Right atrium auricular region (tissue), 2 donors: ENCODE results near the gene FAM241A. TPM values are rescaled to one million over a fixed set of nuclear protein-coding genes. Genes with fewer than 3 reads are reported as not detected.

Source experiments
- DNase-seq: peaks from one replicate; pipeline ENCODE4 v3.0.0-alpha.2; 2019; ENCODE audit warnings: low spot score
- H3K27ac ChIP-seq, 2 donors: fragments of 200-600 bp; sonication (generic); 1 replicate in 1 of 2; 2 replicates in 1 of 2; pipeline ENCODE4 v1.5.1; 2016 to 2019
- H3K27me3 ChIP-seq, 2 donors: fragments of 200-600 bp; sonication (generic); one replicate each; pipeline versions ENCODE4 v1.5.1 to v1.6.0; 2017 to 2019
- H3K36me3 ChIP-seq: fragments of 200-600 bp; sonication (generic); one replicate; pipeline ENCODE4 v1.5.1; 2016
- H3K4me1 ChIP-seq, 2 donors: fragments of 200-600 bp; sonication (generic); one replicate each; pipeline versions ENCODE4 v1.5.1 to v1.6.0; 2017 to 2019
- H3K4me3 ChIP-seq, 2 donors: fragments of 200-600 bp; sonication (generic); 1 replicate in 1 of 2; 2 replicates in 1 of 2; pipeline ENCODE4 v1.5.1; 2017 to 2019; ENCODE audit warnings: mild to moderate bottlenecking in 1 of 2, moderate library complexity in 1 of 2
- H3K9me3 ChIP-seq, 2 donors: fragments of 200-600 bp; sonication (generic); one replicate each; pipeline ENCODE4 v1.5.1; 2019
- total RNA-seq, 2 donors: library from RNA; depleted of rRNA; stranded (reverse); fragments of >200 nt; gene quantifications; one replicate each; pipeline ENCODE4 v1.1.0, GENCODE V29; 2016
- TF ChIP-seq, protein P1 (sequence below), 2 donors: fragments of 200-600 bp; sonication (generic); IDR thresholded peaks; one replicate each; pipeline ENCODE4 v1.5.1; 2019; ENCODE audit warnings: antibody characterized with exemption in 2 of 2

The FAM241A gene
- total RNA-seq, 2 donors from 2014 or later = 6.0 to 6.7 TPM

DNA sequence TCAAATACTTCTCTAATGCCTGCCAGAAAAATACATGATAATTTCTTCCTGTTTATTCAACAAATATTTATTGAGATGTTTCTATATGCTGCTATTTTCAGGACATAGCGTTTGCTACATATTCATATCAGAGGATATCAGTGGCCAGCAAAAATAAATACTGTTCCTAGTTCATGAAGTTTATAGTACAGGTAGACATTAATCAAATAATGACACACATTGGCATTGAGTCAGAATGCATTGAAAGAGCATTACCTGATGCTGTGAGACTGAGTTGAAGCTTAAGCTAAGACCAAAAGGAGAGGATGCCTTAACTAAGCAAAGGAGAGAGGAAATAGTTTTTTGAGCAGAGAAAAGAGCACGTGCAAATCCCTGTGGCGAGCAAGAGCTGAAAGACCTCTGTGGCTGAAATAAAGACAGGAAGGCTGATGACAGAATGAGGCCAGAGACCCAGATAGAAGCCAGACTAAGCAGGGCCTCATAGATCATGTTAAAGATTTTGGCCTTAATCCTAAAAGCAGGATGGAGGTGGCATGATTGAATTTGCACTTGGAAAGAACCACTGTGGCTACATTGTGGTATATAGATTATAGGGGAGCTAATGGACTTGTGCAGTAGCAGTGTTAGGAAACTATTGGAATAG is 36.2 kb downstream of the FAM241A start:
- no peak for DNase-seq
- H3K4me1 ChIP-seq = no peaks in the 10 kb centered on the region
- no peak overlapping the region for H3K4me3 ChIP-seq
- H3K9me3 ChIP-seq = no peaks in the 10 kb centered on the region
- TF ChIP-seq, protein P1, sequence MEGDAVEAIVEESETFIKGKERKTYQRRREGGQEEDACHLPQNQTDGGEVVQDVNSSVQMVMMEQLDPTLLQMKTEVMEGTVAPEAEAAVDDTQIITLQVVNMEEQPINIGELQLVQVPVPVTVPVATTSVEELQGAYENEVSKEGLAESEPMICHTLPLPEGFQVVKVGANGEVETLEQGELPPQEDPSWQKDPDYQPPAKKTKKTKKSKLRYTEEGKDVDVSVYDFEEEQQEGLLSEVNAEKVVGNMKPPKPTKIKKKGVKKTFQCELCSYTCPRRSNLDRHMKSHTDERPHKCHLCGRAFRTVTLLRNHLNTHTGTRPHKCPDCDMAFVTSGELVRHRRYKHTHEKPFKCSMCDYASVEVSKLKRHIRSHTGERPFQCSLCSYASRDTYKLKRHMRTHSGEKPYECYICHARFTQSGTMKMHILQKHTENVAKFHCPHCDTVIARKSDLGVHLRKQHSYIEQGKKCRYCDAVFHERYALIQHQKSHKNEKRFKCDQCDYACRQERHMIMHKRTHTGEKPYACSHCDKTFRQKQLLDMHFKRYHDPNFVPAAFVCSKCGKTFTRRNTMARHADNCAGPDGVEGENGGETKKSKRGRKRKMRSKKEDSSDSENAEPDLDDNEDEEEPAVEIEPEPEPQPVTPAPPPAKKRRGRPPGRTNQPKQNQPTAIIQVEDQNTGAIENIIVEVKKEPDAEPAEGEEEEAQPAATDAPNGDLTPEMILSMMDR (IDR thresholded peaks at IDR 0.05) = no peak
- no peak overlapping the region for H3K27ac ChIP-seq
- peaks cover 7% of the 10 kb centered on the region for H3K36me3 ChIP-seq
- H3K27me3 ChIP-seq = no peaks in the 10 kb centered on the region

DNA sequence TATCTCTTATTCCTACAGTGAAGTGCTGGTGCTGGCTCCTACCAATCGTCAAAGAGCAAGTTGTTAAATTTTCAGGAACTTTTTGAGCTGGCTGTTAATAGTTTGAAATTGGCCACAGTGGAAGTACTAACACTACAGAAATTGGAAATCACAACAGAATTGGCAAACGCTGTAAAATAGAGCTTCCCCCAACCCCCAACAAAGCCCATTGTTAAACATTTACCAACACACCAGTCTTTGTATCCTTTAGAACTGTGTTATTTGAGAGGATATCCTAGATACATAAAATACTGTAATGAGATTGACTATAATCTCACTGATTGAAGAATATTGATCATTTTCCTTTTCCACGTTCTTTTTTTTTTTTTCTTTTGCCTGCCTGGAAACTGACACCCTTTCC is 37.4 kb downstream of the FAM241A start:
- H3K4me1 ChIP-seq = no peaks in the 10 kb centered on the region
- H3K4me3 ChIP-seq = no peak overlapping the region
- H3K9me3 ChIP-seq = no peaks in the 10 kb centered on the region
- H3K27me3 ChIP-seq = no peaks in the 10 kb centered on the region
- TF ChIP-seq, protein P1 (IDR thresholded peaks at IDR 0.05) = no peak
- no peak for DNase-seq
- no peak overlapping the region for H3K27ac ChIP-seq
- peaks cover 13% of the 10 kb centered on the region for H3K36me3 ChIP-seq

DNA sequence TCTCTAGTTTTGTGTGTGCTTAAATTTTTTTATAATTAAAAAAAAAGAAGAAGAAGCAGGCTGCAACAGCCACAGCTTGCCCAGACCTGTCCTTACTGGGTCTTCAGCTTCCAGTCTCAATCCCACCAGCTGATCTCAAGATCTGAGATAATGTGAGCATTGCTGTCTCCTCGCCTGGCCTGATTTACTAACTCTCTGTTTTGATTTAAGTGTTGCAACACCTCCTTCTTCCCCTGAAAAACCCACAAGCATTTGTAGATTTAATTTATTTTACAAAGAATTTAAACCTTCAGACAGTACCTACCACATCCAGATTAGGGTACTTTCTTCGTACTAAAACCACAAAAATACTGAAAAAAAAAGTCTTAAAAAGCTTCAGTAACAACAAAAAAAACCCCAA is 38.0 kb downstream of the FAM241A start:
- Histone ChIP-seq H3K4me3 (no peak overlapping the region), H3K9me3 (no peaks in the 10 kb centered on the region), H3K4me1 (no peaks in the 10 kb centered on the region), H3K36me3 (peaks cover 13% of the 10 kb centered on the region), H3K27me3 (no peaks in the 10 kb centered on the region), H3K27ac (no peak overlapping the region)
- TF ChIP-seq, protein P1 (IDR thresholded peaks at IDR 0.05) = no peak
- DNase-seq = no peak

DNA sequence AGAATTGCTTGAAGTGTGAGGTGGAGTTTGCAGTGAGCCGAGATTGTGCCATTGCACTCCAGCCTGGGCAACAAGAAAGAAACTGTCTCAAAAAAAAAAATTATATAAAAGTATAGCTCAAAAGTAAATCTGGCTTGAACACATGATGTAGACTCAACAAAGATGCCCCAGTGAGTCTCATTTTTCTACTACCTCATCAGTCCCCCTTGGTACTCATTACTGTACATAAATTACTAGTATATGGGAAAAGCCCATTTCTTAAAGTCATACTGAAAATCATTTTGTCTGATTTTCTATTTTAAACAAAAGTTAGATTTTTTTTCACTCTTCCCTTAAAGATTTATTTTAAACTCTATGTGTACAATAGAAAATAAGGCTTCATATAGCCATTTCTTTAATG is 39.2 kb downstream of the FAM241A start:
- no peaks in the 10 kb centered on the region for H3K9me3 ChIP-seq
- no peak for DNase-seq
- TF ChIP-seq, protein P1 (IDR thresholded peaks at IDR 0.05) = no peak
- H3K4me1 ChIP-seq = no peaks in the 10 kb centered on the region
- no peak overlapping the region for H3K27ac ChIP-seq
- no peaks in the 10 kb centered on the region for H3K27me3 ChIP-seq
- H3K36me3 ChIP-seq = peaks cover 15% of the 10 kb centered on the region
- H3K4me3 ChIP-seq = no peak overlapping the region

DNA sequence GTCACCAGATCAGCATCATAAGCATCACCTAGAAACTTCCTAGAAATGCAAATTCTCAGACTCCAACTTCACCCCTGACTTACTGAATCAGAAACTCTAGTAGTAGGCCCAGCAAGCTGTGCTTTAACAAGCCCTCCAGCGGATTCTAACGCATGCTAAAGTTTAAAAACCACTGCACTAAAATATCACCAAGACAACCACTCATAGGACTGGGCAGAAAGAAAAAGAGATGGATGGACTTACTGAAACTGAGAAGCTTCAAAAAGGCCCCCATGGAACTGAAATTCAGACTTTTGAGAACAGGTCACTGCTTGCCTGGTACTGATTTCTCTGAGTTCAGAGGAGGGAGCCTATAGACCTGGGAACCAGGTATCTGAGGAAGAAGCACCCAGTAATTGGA is 40.1 kb downstream of the FAM241A start:
- Histone ChIP-seq H3K27ac (no peak overlapping the region), H3K9me3 (no peaks in the 10 kb centered on the region)
- DNase-seq = no peak

More for the DNA sequence above, 40.1 kb downstream of the FAM241A start:
- peaks cover 16% of the 10 kb centered on the region for H3K36me3 ChIP-seq
- no peak overlapping the region for H3K4me3 ChIP-seq
- no peaks in the 10 kb centered on the region for H3K4me1 ChIP-seq
- H3K27me3 ChIP-seq = no peaks in the 10 kb centered on the region
- TF ChIP-seq, protein P1 (IDR thresholded peaks at IDR 0.05) = no peak
